BLaER1 (cell line): ENCODE measurements around the gene KCNT2.

Source experiments
- H3K27ac ChIP-seq: shearing (Covaris generic); formaldehyde crosslinking; 2 replicates; pipeline ENCODE4 v1.8.1; 2022
- H3K27me3 ChIP-seq: shearing (Covaris generic); formaldehyde crosslinking; 2 replicates; pipeline ENCODE4 v1.8.1; 2022
- H3K36me3 ChIP-seq: shearing (Covaris generic); formaldehyde crosslinking; 2 replicates; pipeline ENCODE4 v1.8.1; 2022
- H3K4me1 ChIP-seq: shearing (Covaris generic); formaldehyde crosslinking; 2 replicates; pipeline ENCODE4 v1.8.1; 2022
- H3K4me2 ChIP-seq: shearing (Covaris generic); formaldehyde crosslinking; 2 replicates; pipeline ENCODE4 v1.8.1; 2022
- H3K4me3 ChIP-seq: shearing (Covaris generic); formaldehyde crosslinking; 2 replicates; pipeline ENCODE4 v1.8.1; 2022
- H3K9ac ChIP-seq: shearing (Covaris generic); formaldehyde crosslinking; 2 replicates; pipeline ENCODE4 v1.8.1; 2022
- H3K9me3 ChIP-seq: shearing (Covaris generic); formaldehyde crosslinking; 2 replicates; pipeline ENCODE4 v1.8.1; 2022
- H4K20me1 ChIP-seq: shearing (Covaris generic); formaldehyde crosslinking; 2 replicates; pipeline ENCODE4 v1.8.1; 2022
- Cebpa-rat ChIP-seq: shearing (Covaris generic); IDR thresholded peaks from 2 replicates; pipeline ENCODE4 v1.8.1; 2022

The KCNT2 gene

GRCh38 chr1:196357913-196358312 is 250.3 kb downstream of the KCNT2 start:
- no peak for TF ChIP-seq Cebpa-rat
- H3K9me3 ChIP-seq, result no peaks in the 10 kb centered on the region
- H3K36me3 ChIP-seq, result no peaks in the 10 kb centered on the region
- no peak overlapping the region for H3K9ac ChIP-seq
- no peaks in the 10 kb centered on the region for H4K20me1 ChIP-seq
- peaks cover 21% of the 10 kb centered on the region for H3K4me1 ChIP-seq
- H3K4me2 ChIP-seq, result no peak overlapping the region
- no peaks in the 10 kb centered on the region for H3K27me3 ChIP-seq
- no peak overlapping the region for H3K4me3 ChIP-seq
- no peak overlapping the region for H3K27ac ChIP-seq

- no peaks in the 10 kb centered on the region for H3K36me3 ChIP-seq
- H3K4me1 ChIP-seq, result peaks cover 10% of the 10 kb centered on the region
- H3K27me3 ChIP-seq, result no peaks in the 10 kb centered on the region
- H3K4me2 ChIP-seq, result no peak overlapping the region
- no peaks in the 10 kb centered on the region for H3K9me3 ChIP-seq
- no peak for TF ChIP-seq Cebpa-rat
- no peak overlapping the region for H3K9ac ChIP-seq
- no peak overlapping the region for H3K27ac ChIP-seq
- H4K20me1 ChIP-seq, result no peaks in the 10 kb centered on the region
- H3K4me3 ChIP-seq, result no peak overlapping the region
Measured at GRCh38 chr1:196355206-196355786, 252.9 kb downstream of the KCNT2 start.

GRCh38 chr1:196344453-196344852 is 263.8 kb downstream of the KCNT2 start:
- H3K9ac ChIP-seq, result no peak overlapping the region

GRCh38 chr1:196324345-196324744 is 283.9 kb downstream of the KCNT2 start:
- no peaks in the 10 kb centered on the region for H3K36me3 ChIP-seq
- no peaks in the 10 kb centered on the region for H3K27me3 ChIP-seq
- no peaks in the 10 kb centered on the region for H4K20me1 ChIP-seq
- no peak overlapping the region for H3K27ac ChIP-seq
- no peak for TF ChIP-seq Cebpa-rat
- H3K9me3 ChIP-seq, result no peaks in the 10 kb centered on the region
- H3K4me1 ChIP-seq, result no peaks in the 10 kb centered on the region
- H3K4me3 ChIP-seq, result no peak overlapping the region
- H3K4me2 ChIP-seq, result no peak overlapping the region
- H3K9ac ChIP-seq, result no peak overlapping the region

More at GRCh38 chr1:196344453-196344852, 263.8 kb downstream of the KCNT2 start:
- no peak overlapping the region for H3K4me2 ChIP-seq
- no peak overlapping the region for H3K4me3 ChIP-seq
- H3K27ac ChIP-seq, result no peak overlapping the region
- no peaks in the 10 kb centered on the region for H3K4me1 ChIP-seq
- no peaks in the 10 kb centered on the region for H4K20me1 ChIP-seq
- no peak for TF ChIP-seq Cebpa-rat
- H3K36me3 ChIP-seq, result no peaks in the 10 kb centered on the region
- no peaks in the 10 kb centered on the region for H3K9me3 ChIP-seq
- H3K27me3 ChIP-seq, result no peaks in the 10 kb centered on the region

- no peaks in the 10 kb centered on the region for H3K27me3 ChIP-seq
- H3K9me3 ChIP-seq, result no peaks in the 10 kb centered on the region
- no peak overlapping the region for H3K4me3 ChIP-seq
- H4K20me1 ChIP-seq, result no peaks in the 10 kb centered on the region
- H3K36me3 ChIP-seq, result no peaks in the 10 kb centered on the region
- no peak overlapping the region for H3K27ac ChIP-seq
- no peak overlapping the region for H3K9ac ChIP-seq
- no peak overlapping the region for H3K4me2 ChIP-seq
- no peaks in the 10 kb centered on the region for H3K4me1 ChIP-seq
- TF ChIP-seq Cebpa-rat, result no peak
Measured at GRCh38 chr1:196323869-196324268, 284.4 kb downstream of the KCNT2 start.

GRCh38 chr1:196319301-196319700 is 288.9 kb downstream of the KCNT2 start:
- Histone ChIP-seq H4K20me1 (no peaks in the 10 kb centered on the region), H3K4me3 (no peak overlapping the region), H3K36me3 (no peaks in the 10 kb centered on the region), H3K4me2 (no peak overlapping the region), H3K9ac (no peak overlapping the region), H3K27me3 (no peaks in the 10 kb centered on the region), H3K27ac (no peak overlapping the region), H3K9me3 (no peaks in the 10 kb centered on the region), H3K4me1 (no peaks in the 10 kb centered on the region)
- TF ChIP-seq Cebpa-rat, result no peak

GRCh38 chr1:196317535-196318522 is 290.4 kb downstream of the KCNT2 start:
- TF ChIP-seq Cebpa-rat, result no peak
- Histone ChIP-seq H3K9me3 (no peaks in the 10 kb centered on the region), H3K4me2 (no peak overlapping the region), H3K27ac (no peak overlapping the region), H3K9ac (no peak overlapping the region), H3K36me3 (no peaks in the 10 kb centered on the region), H3K4me3 (no peak overlapping the region), H4K20me1 (no peaks in the 10 kb centered on the region), H3K4me1 (no peaks in the 10 kb centered on the region), H3K27me3 (no peaks in the 10 kb centered on the region)

GRCh38 chr1:196312739-196313138 is 295.5 kb downstream of the KCNT2 start:
- Histone ChIP-seq H4K20me1 (no peaks in the 10 kb centered on the region), H3K4me2 (no peak overlapping the region), H3K27ac (no peak overlapping the region), H3K9ac (no peak overlapping the region), H3K4me1 (no peaks in the 10 kb centered on the region), H3K4me3 (no peak overlapping the region), H3K36me3 (no peaks in the 10 kb centered on the region), H3K27me3 (no peaks in the 10 kb centered on the region), H3K9me3 (no peaks in the 10 kb centered on the region)
- TF ChIP-seq Cebpa-rat, result no peak

GRCh38 chr1:196309386-196309785 is 298.9 kb downstream of the KCNT2 start:
- Histone ChIP-seq H4K20me1 (no peaks in the 10 kb centered on the region), H3K4me2 (no peak overlapping the region)
- no peak for TF ChIP-seq Cebpa-rat

GRCh38 chr1:196308176-196308575 is 300.1 kb downstream of the KCNT2 start:
- no peak overlapping the region for H3K9ac ChIP-seq
- no peaks in the 10 kb centered on the region for H4K20me1 ChIP-seq
- no peaks in the 10 kb centered on the region for H3K27me3 ChIP-seq
- no peaks in the 10 kb centered on the region for H3K4me1 ChIP-seq
- no peaks in the 10 kb centered on the region for H3K9me3 ChIP-seq
- no peak overlapping the region for H3K4me2 ChIP-seq
- H3K27ac ChIP-seq, result no peak overlapping the region
- no peak overlapping the region for H3K4me3 ChIP-seq
- TF ChIP-seq Cebpa-rat, result no peak
- H3K36me3 ChIP-seq, result no peaks in the 10 kb centered on the region

More at GRCh38 chr1:196309386-196309785, 298.9 kb downstream of the KCNT2 start:
- H3K36me3 ChIP-seq, result no peaks in the 10 kb centered on the region
- H3K27me3 ChIP-seq, result no peaks in the 10 kb centered on the region
- no peak overlapping the region for H3K9ac ChIP-seq
- H3K27ac ChIP-seq, result no peak overlapping the region
- H3K4me1 ChIP-seq, result no peaks in the 10 kb centered on the region
- H3K9me3 ChIP-seq, result no peaks in the 10 kb centered on the region
- H3K4me3 ChIP-seq, result no peak overlapping the region
